SHP77 (cell line): Measurements from ENCODE around the gene KCNQ4.
A peak's percentile ranks its signal among the peaks of the same experiment; 100 is the strongest.

ENCODE experiments used
- DNase-seq, 2 experiments: peaks; one replicate each; lab custom pipeline; 2025; lab: John Stamatoyannopoulos, UW

KCNQ4 gene

GRCh38 chr1:40795811-40796586, 12.4 kb downstream of the KCNQ4 start:
- DNase-seq, result no peak

- no peak for DNase-seq
Measured at GRCh38 chr1:40796939-40797667, 13.5 kb downstream of the KCNQ4 start.

GRCh38 chr1:40797668-40798010, 14.1 kb downstream of the KCNQ4 start:
- no peak for DNase-seq

- DNase-seq, result no peak
Measured at GRCh38 chr1:40798366-40799281, 15.0 kb downstream of the KCNQ4 start.

DNA sequence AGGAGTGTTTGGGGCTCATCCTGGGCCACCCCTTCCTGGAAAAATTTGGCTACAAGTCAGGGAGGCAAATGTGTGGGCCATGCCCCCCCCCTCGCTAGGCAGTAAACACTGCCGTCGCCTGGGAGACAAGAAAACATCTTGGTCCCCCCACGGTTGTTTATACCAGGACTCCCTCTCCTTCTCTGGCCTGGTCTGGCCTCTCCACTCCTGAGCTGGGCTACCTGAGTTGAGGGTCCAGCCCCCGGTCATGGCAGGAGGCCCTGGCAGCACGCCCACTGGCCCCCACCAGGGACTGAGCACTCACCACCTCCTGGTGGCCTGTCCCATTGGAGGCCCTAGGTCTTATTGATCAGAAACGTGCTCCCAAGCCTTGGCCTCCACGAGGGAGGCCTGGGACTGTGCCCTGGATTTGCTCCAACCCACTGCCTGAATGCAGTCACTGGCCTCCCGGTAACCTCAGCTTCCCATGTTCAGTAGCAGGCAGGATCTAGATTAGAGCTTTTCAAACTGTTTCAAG, 15.8 kb downstream of the KCNQ4 start:
- no peak for DNase-seq

GRCh38 chr1:40801742-40802077, 18.1 kb downstream of the KCNQ4 start:
- DNase-seq, result no peak

DNA sequence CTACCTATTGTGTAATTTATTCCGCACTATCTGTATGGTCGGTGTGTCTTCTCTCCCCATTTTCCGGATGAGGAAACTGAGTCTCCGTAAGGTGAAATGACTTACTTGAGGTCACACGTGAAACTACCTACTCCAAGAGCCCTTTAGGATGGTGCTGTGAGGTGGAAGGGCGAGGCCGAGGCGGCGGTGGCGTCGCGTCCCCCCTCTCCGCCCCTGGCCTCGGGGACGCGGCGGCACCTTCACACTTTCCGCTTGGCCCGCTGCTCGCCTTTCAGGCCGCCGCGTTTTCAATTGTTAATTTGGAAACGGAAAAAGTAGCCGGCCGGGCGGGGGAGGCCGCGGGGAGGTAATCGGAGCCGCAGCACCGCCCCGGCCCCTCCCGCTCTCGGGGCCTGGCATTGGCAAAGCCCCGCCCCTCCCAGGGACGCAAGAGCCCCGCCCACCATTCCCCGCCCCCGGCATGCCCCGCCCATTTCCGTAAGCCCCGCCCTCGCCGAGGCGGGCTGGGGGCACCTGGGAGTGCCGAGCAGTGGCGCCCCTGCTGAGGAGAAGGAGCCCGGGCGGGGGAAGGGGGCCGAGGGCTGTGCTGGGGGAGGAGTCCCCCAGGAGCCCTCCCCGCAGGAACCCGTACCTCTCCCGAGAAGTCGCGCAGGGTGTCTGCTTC, 18.6 kb downstream of the KCNQ4 start:
- DNase-seq, result peak; percentile 42 to 64

GRCh38 chr1:40802742-40803113, 19.1 kb downstream of the KCNQ4 start:
- no peak for DNase-seq

- no peak for DNase-seq
Measured at GRCh38 chr1:40803447-40803846, 19.9 kb downstream of the KCNQ4 start.

GRCh38 chr1:40803902-40804301, 20.3 kb downstream of the KCNQ4 start:
- DNase-seq, result no peak

GRCh38 chr1:40806240-40806639, 22.7 kb downstream of the KCNQ4 start:
- DNase-seq, result no peak

GRCh38 chr1:40806731-40807695, 23.4 kb downstream of the KCNQ4 start:
- DNase-seq, result no peak

DNA sequence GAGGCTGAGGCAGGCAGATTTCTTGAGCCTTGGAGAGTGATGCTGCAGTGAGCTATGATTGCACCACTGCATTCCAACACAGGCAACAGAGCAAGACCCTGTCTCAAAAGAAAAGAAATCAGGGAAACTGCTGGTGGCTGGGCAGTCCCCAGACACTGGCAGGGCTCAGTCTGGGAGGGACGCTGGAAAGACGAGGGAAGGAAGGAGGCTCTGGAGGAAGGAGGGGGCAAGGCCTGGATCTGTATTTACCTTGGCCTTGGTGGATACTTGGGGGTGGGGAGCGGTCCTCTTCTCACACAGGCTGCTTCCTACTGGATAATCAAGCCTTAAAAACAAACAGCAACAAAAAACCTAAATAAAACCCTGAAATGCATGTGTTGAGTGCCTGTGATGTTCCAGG, 24.4 kb downstream of the KCNQ4 start:
- no peak for DNase-seq

GRCh38 chr1:40808444-40808843, 24.9 kb downstream of the KCNQ4 start:
- DNase-seq, result no peak

GRCh38 chr1:40808909-40809308, 25.3 kb downstream of the KCNQ4 start:
- DNase-seq, result no peak

- DNase-seq, result no peak
Measured at GRCh38 chr1:40810927-40811326, 27.3 kb downstream of the KCNQ4 start.

DNA sequence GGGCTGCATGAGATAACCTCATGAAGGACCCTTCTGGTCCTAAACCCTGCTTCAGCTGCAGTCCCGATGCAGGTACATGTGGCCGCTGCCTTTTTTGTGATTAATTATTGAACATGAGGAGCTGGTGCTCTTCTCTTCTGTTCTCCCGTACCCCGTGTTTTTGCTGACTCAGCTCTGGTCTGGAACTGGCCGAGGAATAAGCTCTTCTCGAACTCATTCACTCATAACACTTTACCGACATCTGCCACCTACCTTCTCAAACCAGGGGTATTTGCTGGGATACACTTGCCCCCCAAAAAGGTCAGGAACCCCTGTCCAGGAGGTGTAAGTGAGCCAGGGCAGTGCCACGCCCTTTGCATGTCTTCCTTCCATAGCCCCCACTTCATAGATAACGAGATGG, 31.8 kb downstream of the KCNQ4 start:
- DNase-seq, result no peak

GRCh38 chr1:40817791-40818263, 34.2 kb downstream of the KCNQ4 start:
- DNase-seq, result no peak

- no peak for DNase-seq
Measured at GRCh38 chr1:40818264-40818961, 34.8 kb downstream of the KCNQ4 start.

GRCh38 chr1:40819101-40819500, 35.5 kb downstream of the KCNQ4 start:
- no peak for DNase-seq
